ENCODE results near the gene CLIC4. TPM values are rescaled to one million over a fixed set of nuclear protein-coding genes. Genes with fewer than 3 reads are reported as not detected.
"Not testable (repeated sequence)": the region's sequence is repeated elsewhere in the genome, so short reads cannot be mapped to it uniquely, and the experiment has no call there.

CLIC4 gene
- total RNA-seq, 4 donors from 2014 or later = 399 to 688 (median 564) TPM

- no peaks in the 10 kb centered on the region for H3K36me3 ChIP-seq
- no peaks in the 10 kb centered on the region for H3K27me3 ChIP-seq
- no peaks in the 10 kb centered on the region for H3K9me3 ChIP-seq
- no peak for DNase-seq (ENCODE audit: low spot score in 2 of 2)
- H3K27ac ChIP-seq = no peak overlapping the region
- H3K4me1 ChIP-seq = peaks cover 0 to 73% (median 41%) of the 10 kb centered on the region in 4 donors
- WGBS, 2 donors = 89 to 93% methylated on average over 19 to 25 of the region's 31 CpGs
- no peak for TF ChIP-seq EP300 (IDR thresholded peaks at IDR 0.05)
- TF ChIP-seq CTCF (IDR thresholded peaks at IDR 0.05) = no peak
- TF ChIP-seq POLR2A (IDR thresholded peaks at IDR 0.05) = no peak
- no peak overlapping the region for H3K4me3 ChIP-seq
Observed at GRCh38 chr1:24721533-24721932, 23.7 kb upstream of the CLIC4 start.

GRCh38 chr1:24722073-24723035 lies 22.9 kb upstream of the CLIC4 start:
- H3K36me3 ChIP-seq; H3K4me3 ChIP-seq; DNase-seq (ENCODE audit: low spot score in 2 of 2); H3K9me3 ChIP-seq; H3K27me3 ChIP-seq: not testable (repeated sequence)
- H3K27ac ChIP-seq = peak overlapping the region in 1 of 4 donors; percentile 42
- peaks cover 0 to 74% (median 40%) of the 10 kb centered on the region in 4 donors for H3K4me1 ChIP-seq
- 85% methylated on average over 21 of the region's 21 CpGs for WGBS, 2 donors

- DNase-seq (ENCODE audit: low spot score in 2 of 2) = no peak
- Histone ChIP-seq H3K27me3 (no peaks in the 10 kb centered on the region), H3K27ac (peak overlapping the region; percentile 11 to 81 (median 50)), H3K36me3 (no peaks in the 10 kb centered on the region), H3K4me3 (peak overlapping the region in 1 of 4 donors; percentile 20), H3K4me1 (peaks cover 0 to 59% (median 26%) of the 10 kb centered on the region in 4 donors), H3K9me3 (no peaks in the 10 kb centered on the region)
- 49 to 53% methylated on average over 12 to 13 of the region's 13 CpGs for WGBS, 2 donors
- TF ChIP-seq POLR2A (IDR thresholded peaks at IDR 0.05) = no peak
- no peak for TF ChIP-seq EP300 (IDR thresholded peaks at IDR 0.05)
- TF ChIP-seq CTCF (IDR thresholded peaks at IDR 0.05) = no peak
Observed at GRCh38 chr1:24724345-24725208, 20.7 kb upstream of the CLIC4 start.

- peaks cover 0 to 52% (median 20%) of the 10 kb centered on the region in 4 donors for H3K4me1 ChIP-seq
- no peak for DNase-seq (ENCODE audit: low spot score in 2 of 2)
- peak overlapping the region; percentile 11 to 81 (median 50) for H3K27ac ChIP-seq
- H3K27me3 ChIP-seq = no peaks in the 10 kb centered on the region
- 24 to 36% methylated on average over 5 of the region's 5 CpGs for WGBS, 2 donors
- H3K9me3 ChIP-seq = no peaks in the 10 kb centered on the region
- no peak overlapping the region for H3K4me3 ChIP-seq
- no peaks in the 10 kb centered on the region for H3K36me3 ChIP-seq
- TF ChIP-seq EP300 (IDR thresholded peaks at IDR 0.05) (no peak), POLR2A (IDR thresholded peaks at IDR 0.05) (no peak)
Observed at GRCh38 chr1:24725209-24725651, 20.0 kb upstream of the CLIC4 start.

GRCh38 chr1:24726741-24727140 lies 18.5 kb upstream of the CLIC4 start:
- Histone ChIP-seq H3K9me3 (no peaks in the 10 kb centered on the region), H3K27ac (peak overlapping the region in 2 of 4 donors; percentile 70 to 81), H3K36me3 (no peaks in the 10 kb centered on the region), H3K27me3 (no peaks in the 10 kb centered on the region), H3K4me1 (peaks cover 0 to 50% (median 24%) of the 10 kb centered on the region in 4 donors), H3K4me3 (no peak overlapping the region)
- no peak for DNase-seq (ENCODE audit: low spot score in 2 of 2)
- 92 to 99% methylated on average over 4 of the region's 4 CpGs for WGBS, 2 donors
- TF ChIP-seq POLR2A (IDR thresholded peaks at IDR 0.05) (no peak), EP300 (IDR thresholded peaks at IDR 0.05) (no peak), CTCF (IDR thresholded peaks at IDR 0.05) (no peak)

Data from tibial nerve (tissue), 4 donors.